Spleen (tissue), 7 donors: Measurements from ENCODE around the gene RGPD8.

Source experiments
- POLR2AphosphoS5 ChIP-seq, 3 donors: sonication (generic); formaldehyde crosslinking; IDR thresholded peaks; one replicate each; pipeline ENCODE4 v1.5.1; 2017; ENCODE audit warnings: antibody characterized with exemption in 3 of 3
- TF ChIP-seq, protein P1 (sequence below), 11 experiments: fragments of 200-600 bp in 7 of 11; fragments of 450-650 bp in 4 of 11; sonication (generic) in 4 of 11; IDR thresholded peaks in 8 of 11; conservative IDR thresholded peaks in 3 of 11; 1 replicate in 7 of 11; 2 replicates in 4 of 11; pipeline versions ENCODE4 v1.4.0 to v1.8.0; 2016 to 2021; ENCODE audit warnings: antibody characterized with exemption in 11 of 11, inconsistent platforms in 4 of 11, mild to moderate bottlenecking in 1 of 11
- donor health status: DM: no; HTN: no; CAD: no; lungs with moderate emphysema.
- donor health status: DM: no; HTN: no; CAD: no.
- donor health status: DM: no; HTN: no; CAD: no.

DNA sequence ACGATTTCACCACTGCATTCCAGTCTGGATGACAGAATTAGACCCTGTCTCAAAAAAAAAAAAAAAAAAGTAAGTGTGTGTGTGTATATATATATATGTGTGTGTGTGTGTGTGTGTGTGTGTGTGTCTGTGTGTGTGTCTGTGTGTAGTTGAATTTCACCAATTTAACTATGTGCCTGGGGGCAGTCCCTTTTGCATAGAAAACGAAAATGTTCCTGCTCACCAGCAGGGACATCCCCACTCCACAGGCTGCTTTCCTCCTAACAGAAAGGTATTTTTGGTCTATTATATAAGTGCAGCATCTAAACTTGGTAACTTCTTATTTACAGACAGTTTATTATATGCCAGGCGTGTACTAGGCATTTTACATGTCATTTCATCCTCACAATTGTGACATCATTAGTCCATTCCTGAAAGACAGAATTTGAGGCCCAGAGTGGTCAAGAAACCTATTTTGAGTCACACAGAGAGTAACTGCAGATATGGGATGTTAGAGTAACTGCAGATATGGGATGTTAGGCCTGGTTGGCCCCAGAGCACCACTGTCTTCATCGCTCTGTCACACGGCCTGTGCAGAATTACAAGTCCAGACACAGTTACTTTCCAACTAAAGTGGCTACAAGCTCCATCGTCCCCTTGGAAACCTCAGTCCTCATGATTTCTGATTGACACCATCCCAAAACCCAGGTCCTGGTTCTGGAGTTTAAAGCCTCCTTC is 39.3 kb upstream of the RGPD8 start:
- TF ChIP-seq, protein P1, sequence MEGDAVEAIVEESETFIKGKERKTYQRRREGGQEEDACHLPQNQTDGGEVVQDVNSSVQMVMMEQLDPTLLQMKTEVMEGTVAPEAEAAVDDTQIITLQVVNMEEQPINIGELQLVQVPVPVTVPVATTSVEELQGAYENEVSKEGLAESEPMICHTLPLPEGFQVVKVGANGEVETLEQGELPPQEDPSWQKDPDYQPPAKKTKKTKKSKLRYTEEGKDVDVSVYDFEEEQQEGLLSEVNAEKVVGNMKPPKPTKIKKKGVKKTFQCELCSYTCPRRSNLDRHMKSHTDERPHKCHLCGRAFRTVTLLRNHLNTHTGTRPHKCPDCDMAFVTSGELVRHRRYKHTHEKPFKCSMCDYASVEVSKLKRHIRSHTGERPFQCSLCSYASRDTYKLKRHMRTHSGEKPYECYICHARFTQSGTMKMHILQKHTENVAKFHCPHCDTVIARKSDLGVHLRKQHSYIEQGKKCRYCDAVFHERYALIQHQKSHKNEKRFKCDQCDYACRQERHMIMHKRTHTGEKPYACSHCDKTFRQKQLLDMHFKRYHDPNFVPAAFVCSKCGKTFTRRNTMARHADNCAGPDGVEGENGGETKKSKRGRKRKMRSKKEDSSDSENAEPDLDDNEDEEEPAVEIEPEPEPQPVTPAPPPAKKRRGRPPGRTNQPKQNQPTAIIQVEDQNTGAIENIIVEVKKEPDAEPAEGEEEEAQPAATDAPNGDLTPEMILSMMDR (IDR thresholded peaks at IDR 0.05 in 8 of 11, conservative IDR thresholded peaks at IDR 0.05 in 3 of 11), result no peak
- no peak for TF ChIP-seq POLR2AphosphoS5 (IDR thresholded peaks at IDR 0.05)
